GM19455 (cell line): ENCODE data around the gene INPP5B.
A peak's percentile ranks its signal among the peaks of the same experiment; 100 is the strongest.

Experiments
- ATAC-seq: cut with Tn5 transposase; IDR thresholded peaks from one replicate; pipeline ENCODE4 v1.9.1; 2021; ENCODE audit not compliant: unreplicated experiment

Gene INPP5B

DNA sequence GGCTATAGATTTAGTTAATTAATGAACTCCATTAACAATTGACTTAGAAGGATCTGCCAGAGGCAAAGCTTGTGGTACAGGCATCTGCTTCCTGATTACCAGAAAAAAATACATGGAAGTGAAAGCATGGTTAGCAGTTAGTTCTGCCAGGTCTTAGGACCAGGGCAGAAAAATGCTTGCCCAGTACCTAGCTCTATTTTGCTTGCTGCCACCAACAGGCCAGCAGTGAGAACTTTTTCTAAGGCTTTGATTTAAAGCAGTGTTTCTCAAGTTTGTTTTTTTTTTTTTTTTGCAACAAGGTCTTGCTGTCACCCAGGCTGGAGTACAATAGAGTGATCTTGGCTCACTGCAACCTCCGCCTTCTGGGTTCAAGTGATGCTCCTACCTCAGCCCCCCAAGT, 71.0 kb downstream of the INPP5B start:
- no peak for ATAC-seq

DNA sequence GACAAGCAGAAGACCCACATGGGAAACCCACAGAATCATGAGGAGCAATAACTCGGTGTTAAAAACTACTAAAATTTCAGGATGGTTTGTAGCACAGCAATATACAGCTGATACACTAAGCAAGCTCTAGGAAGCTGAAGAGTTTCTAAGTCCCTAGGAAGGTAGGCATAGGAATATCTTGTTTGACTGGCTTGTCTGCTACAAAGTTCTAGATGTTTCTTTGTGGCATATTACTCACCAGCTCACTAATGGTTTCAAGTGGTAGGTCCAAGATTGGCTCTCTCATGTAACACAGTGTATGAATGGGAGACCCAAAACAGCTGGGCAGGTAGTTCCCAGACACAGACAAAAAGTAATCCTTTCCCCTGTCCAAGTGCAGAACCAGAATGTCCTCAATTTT, 74.2 kb downstream of the INPP5B start:
- ATAC-seq = no peak

DNA sequence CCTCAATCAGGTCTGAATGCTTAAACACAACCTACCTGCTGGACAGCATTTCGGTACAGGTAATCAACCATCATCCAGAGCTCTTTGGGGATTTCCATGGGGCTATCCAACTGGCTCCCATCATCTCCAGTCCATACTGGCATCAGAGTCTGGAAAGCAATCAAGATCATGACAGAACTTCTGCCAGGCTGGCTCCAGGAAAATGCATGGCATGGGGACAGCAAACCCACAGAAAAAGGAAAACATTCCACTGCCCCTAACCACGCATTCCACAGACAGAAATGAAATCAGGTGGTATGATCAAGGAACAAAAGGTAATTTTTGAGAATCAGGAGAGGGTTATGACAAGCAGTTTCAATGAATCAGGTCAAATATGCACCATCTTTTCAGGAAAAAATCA, 78.4 kb downstream of the INPP5B start:
- no peak for ATAC-seq

DNA sequence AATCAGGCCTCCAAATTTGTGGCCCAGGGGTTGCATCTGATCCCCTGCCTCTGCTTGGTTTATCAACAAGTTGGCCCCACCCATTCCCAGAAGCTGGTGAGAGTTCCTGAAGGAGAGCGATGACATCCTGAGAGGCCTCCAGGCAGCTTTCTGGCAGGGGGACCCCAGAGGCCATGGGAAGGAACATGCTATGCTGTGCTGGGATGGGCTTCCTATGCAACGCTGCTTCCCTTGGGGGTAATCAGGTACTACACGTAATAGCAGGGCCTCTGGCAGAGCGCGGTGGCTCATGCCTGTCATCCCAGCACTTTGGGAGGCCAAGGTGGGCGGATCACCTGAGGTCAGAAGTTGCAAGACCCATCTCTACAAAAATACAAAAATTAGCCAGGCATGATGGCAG, 79.1 kb downstream of the INPP5B start:
- no peak for ATAC-seq

DNA sequence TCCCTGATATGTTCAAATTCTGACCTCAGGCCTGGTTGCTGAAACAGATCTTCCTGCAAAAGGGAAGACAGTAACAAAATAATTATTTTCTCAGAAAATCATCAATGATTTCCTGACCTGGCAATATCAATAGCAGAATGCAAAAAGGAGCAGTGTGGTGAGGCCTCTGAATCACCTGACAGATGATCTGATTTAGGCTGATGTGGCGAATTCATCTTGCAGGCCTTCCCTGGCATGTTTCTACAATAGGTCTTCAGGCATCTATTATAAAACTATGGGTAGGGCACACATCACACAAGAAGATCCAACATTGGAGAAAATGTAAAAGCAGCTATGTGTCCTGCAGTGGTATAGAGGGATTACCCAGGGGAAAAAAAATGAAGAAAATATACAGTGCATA, 80.4 kb downstream of the INPP5B start:
- no peak for ATAC-seq

DNA sequence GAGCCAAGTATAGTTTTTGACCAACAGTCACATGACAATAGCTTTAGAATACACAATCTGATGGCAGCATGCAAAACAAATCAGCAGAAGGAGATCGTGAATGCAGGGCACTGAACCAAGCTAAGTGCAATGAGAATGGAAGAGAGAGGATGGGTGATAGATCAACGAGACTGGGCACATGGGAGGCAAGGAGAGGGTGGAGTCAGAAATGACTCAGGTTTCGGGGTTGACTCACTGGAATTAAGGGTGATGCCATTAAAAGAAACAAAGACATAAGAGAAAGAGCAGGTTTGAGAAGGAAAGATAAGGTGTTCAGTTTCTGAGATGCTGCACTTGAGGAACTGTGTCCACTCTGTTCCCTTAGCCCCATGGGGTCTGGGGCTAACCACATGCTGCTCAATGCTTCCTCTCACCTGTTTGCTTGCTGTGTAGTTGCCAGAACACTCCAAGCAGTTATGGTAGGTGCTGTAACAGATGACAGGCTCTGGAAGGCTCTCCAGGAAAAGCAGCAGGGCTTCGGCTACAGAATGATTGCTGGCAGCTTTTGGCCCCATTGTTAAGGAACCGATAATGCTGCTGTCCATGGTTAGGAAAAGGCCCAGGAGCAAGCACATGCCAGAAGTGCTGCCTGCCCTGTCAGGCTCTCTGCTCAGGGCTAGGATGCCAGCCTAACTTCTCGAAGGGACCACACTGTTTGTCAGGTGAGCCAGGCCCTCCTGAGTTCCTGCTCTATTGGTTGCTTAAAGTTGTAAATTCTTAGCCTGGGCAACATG, 81.3 kb downstream of the INPP5B start:
- ATAC-seq = no peak

DNA sequence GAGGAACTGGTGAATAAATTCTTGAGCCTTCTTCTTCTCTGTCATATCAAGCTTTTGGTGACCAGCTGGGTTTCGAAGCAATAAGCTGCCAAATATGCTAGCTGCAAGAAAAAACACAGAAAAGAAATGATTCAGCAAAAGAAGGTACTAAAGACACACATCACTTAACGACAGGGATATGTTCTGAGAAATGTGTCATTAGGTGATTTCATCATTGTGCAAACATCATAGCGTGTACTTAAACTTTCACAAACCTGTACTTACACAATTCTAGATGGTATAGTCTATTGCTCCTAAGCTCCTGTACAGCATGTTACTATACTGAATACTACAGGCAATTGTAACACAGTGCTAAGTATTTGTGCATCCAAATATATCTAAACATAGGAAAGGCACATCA, 84.5 kb downstream of the INPP5B start:
- no peak for ATAC-seq

DNA sequence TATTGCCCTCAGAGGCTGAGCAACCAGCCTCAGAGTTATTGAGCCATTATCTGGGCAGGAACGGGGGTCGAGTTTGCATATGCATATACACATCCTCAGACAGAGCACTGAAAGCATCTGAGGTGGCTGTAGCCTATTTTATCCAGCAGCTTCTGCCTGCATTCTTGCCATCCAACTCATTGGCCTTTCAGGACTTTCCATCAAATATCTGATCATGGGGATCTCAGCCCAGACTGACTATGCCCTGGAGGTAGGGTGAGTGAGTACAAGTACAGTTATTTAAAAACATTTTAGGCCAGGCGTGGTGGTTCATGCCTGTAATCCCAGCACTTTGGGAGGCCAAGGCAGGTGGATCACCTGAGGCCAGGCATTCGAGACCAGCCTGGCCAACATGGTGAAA, 85.7 kb downstream of the INPP5B start:
- ATAC-seq = no peak

DNA sequence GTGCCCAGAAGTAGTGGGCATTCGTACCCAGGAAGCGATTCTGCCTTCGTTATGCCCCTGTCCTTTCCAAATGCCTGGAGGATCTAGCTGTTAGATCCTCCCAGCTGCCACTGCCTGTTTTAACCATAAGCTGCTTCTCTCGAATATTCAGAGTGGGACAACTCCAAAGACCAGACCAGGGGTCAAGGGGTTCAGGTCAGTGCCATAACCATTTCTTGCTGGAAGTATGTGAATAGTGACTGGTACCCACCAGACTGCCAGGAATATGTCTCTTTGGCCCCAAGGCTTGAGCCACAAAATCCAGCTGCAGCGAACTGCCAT, 86.5 kb downstream of the INPP5B start:
- no peak for ATAC-seq

DNA sequence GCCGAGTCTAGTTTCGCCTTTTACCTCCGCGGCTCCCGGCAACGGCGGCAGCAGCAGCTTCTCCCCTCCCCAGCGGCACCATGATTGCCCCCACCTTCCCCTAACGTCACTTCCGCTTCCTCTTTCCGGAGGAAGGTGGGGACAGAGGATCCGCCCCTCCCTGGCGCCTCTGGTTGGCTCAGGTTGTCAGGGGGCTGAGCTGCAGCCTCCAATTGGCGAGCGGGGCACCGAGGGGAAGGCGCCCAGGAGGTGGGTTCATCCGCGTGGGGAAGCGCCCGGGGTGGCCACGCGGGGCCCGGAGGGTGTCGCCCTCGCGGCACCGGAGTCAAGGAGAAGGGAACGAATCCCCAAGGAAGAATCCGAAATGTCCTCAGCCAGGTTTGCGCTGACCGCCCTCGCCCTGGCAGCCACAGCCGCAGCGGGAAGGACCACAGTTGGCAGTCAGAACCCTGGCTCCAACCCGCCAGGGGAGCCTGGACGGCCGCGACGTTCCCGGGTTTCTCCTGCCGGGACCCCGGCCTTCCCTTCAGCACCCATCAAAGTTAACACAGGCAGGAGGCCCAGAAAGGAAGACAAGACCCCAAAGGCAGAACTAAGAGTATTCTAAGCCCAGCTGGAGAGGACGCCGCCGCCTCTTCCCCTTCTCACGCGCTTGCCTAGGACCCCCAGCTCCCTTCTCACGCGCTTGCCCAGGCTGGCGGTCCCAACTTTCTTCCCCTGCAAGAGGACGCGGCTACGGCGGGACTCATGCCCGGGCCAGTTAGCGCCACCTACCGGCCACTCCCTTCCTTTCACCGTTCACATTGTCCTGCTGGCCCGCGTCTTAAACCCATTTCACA, 87.1 kb downstream of the INPP5B start, which contains the start of gene MTF1:
Gene MTF1, minus strand, starts transcription at position 86 of the 839 bp plus-strand sequence. CDS start 1,934 bp downstream, outside the sequence.
- peak; percentile 94 for ATAC-seq

DNA sequence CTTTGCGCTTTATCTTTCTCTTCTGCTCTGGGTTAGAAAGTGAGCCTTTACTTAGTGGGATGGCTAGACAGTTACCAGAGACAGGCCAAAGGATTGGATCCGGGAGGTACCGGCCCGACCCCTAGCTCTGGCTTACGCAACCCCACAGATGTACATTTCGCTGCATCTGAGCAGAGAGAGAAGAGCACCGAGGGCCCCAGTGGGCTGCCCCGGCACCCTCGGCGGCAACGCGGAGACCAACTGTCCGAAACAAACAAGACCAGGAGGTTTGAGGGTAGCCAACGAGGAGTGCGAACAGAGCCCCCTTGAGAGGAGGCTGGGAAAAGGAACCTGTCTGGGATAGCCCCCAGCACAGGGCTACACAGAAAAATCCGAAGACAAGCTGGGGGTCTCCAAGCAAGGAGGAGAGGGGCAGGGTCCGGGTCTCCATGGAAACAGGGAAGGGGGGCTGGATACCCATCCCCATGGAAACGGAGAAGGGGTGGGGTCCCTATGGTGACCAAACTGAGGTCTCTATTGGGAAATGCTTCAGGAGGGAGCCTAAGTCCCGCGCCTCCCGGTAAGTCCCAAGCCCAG, 87.8 kb downstream of the INPP5B start:
- ATAC-seq = peak; percentile 26

DNA sequence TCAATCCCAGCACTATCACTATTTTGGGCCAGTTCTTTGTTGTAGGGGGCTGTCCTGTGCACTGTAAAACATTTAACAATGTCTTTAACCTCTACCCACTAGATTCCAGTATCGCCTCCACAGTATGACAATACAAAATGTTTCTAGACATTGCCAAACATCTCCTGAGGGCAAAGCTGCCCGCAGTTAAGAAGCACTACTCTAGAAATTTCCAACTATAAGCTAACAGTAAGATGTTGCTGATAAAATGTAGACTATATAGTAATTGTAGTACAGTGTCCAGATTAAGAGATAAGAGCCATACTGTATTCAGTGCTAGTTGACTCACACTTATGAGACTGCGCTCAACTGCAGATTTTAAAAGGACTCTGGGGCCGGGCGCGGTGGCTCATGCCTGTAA, 92.4 kb downstream of the INPP5B start:
- no peak for ATAC-seq

DNA sequence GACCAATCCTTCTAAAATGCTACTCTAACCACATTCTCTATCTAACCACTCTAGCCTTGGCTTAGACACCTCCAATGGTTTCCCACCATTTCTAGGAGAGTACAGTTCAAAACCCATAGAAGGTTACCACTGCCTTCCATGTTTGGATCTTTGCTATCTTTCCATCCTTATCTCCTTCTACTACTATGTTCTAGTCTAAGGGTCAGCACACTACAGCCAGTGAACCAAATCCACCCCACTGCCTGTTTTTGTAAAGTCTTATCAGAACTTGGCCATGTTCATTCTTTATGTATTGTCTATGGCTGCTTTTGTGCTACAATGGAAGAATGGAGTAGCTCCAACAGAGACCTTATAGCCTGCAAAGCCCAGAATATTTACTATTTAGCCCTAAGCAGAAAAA, 93.7 kb downstream of the INPP5B start:
- ATAC-seq = no peak

DNA sequence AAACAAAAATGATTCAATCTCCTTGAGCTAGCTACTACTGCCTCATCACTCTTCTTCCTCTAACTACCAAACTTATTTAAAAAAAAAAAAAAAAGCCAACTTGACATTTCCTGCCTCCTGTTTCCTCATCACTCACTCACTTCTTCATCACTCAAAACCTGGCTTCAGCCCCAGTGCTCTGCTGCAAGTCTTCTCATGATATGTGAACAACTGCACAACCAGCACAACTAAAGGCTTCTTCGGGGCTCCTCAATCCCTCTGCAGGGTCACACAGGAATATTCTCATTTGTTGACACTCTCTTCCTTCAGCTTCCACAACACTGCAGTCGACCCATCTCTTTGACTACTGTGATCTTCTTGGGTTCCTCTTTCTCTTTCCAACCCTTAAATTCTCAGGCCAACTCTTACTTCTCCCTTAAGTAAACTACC, 95.1 kb downstream of the INPP5B start:
- ATAC-seq = no peak

DNA sequence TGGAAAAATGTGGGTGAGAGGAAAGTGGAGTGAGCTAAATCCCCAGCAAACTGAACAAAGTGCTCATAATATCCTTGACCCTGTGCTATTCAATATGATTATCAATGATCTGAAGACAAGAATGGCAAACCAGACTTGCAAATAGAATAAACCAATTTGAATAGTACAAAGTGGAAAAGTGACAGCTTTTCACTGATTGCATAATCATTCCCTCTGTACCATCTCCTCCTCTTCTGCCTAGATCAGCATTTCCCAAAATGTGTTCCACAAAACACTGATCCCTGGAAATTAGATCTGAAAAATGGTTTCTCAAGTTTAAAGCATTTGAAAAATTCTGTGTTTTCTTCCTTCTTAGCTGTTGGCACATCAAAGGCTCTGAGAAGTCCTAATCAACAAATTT, 95.6 kb downstream of the INPP5B start:
- no peak for ATAC-seq

DNA sequence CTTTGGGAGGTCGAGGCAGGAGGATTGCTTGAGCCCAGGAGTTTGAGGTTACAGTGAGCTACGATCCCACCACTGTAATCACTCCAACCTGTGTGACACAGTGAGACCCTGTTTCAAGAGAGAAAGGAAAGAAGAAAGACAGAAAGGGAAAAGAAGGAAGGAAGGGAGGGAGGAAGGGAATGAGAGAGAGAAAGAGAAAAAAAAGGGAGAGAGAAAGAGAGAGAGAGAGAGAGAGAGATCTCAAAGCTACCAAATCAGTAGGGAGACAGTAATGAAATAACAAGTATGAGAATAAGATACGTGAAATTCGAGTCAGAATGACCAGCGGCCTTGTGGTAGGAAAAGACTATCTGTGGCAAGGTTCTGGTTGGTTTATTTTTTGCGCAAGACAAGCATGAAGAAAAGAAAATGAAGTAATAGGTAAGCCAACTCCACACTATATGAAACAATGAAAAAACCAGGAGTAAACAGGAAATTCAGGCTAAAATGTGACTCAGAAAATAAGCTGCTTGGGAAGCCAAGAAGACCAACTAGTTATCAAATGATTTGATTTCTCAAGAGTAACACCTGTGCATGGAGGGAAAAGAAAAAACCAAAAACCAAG, 96.4 kb downstream of the INPP5B start:
- no peak for ATAC-seq

DNA sequence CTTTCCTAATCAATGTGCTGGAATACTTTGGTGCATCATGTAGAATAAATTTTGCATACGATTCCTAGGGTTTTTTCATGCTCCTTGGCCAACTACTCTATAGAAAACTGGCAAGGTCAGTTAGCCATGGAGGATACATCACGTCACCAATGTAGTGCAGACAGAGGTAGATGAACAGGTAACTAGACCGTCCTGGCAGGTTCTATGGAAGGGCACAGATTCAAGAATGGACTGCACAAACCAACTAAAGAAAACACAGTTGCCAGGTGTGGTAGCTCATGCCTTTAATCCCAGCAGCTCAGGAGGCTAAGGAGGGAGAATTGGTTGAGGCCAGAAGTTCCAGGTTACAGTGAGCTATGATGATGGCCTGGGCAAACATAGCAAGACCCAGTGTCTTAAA, 97.4 kb downstream of the INPP5B start:
- ATAC-seq = no peak

DNA sequence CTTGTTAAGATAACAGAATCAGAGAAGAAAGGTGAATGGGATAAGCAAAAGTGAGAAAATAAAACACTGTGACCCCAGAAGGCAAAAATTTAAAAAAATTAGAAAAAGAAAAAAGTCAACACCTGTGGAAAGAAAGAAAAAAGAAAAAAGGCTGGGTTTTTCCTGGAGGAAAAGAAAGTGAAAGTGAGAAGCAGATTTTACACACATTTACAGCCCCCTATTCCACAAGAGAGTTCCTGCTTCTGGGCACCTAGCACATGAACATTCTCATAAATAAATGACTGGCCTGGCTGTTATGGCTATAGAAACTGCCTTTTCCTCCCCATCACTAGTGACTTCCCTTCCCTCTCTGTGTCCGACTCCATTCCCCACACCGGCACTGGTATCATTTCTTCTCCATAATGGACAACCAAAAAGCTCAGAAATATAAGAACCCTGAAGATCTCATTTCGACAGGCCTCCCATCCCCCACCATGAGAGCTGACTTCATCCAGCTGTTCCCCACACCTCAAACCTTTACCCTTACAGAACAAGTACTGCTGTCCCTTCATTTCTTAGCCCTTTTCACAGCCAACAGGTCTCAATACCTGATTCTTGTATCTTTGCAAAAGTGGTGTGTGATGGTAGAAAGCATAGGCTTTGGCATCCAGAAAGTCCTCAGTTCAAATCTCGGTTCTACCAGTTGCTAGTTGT, 100.1 kb downstream of the INPP5B start:
- no peak for ATAC-seq

DNA sequence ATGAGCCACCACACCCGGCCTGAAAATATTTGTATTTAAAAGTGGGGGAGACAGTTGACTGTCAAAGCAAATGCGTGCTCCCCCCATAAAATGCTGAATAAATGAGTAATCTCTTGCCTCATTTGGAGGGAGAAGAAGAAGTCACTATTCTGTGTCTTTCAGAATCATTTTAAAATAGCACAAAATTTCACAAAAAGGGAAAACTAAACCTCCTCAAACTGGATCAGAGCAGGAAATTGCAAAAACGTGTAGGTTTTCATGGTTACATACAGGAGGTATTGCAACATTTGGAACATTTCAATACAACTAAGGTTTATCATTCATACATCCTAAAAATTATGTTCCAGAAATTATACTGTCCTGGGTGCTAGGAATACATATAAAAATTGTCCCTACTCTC, 101.1 kb downstream of the INPP5B start:
- no peak for ATAC-seq

DNA sequence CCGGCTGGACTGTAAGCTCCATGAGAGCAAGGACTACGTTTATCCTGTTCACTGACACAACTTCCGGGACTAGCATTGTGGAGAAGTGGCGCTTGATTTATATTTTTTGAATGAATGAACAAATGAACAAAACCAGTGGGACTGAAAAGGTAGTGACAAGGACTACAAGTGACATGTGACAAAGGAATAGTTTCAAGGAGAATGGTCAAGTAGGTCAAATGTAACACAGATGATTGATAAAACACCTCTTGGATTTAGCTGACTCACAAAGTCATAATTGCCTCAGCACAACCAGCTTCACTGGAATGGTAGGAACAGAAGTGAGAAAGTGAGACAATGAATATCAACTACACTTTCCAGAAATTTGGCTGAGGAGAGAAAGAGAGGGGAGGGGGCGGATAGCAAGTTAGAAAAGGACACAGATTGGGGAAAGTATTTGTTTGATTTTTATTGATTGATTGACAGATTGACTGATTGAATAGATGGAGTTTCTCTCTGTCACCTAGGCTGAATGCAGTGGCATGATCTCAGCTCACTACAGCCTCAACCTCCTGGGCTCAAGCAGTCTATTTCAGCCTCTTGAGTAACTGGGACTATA, 101.7 kb downstream of the INPP5B start:
- ATAC-seq = no peak

DNA sequence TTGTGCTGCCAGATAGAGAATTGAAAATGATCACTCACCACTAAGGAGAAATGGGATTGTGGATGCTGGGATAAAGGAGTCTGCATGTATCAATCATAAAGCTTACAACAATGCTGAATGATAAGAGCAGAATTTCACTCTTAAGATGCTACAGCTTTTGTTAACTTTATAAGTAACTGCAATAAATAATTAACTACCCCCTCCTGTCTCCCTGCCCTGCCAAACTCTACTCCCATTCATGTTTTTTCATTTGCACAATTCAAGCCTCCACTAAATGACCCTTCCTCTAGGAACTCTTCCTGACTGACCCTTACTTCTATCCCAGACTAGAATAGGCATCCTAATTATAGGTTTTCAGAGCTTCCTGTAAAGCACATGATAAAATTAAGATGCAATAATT, 102.3 kb downstream of the INPP5B start:
- no peak for ATAC-seq
